Measurements from ENCODE around the gene SNX12.
A peak's percentile ranks its signal among the peaks of the same experiment; 100 is the strongest.
"Not testable (repeated sequence)": the region's sequence is repeated elsewhere in the genome, so short reads cannot be mapped to it uniquely, and the experiment has no call there.

SNX12 gene

DNA sequence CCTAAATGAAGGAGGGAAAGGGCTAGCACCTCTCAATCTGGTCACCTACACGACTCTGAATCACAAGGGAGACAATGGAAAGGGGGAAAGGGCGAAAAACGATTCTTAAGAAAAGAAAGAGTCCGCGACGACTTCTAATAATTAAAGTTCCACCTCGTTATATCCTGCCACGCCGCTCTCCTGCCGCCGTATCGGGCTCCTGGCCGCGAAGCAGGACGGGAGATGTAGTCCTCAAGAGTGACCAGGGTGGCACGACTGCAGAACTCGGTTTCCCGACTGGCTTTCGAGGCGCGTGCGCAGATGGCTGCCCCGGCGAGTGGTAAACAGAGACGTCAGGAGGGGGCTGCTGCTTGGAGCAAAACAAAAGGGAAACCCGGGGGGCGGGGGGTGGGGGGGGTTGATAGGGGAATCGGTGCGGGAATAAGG is 27.4 kb upstream of the SNX12 start, which contains the start of gene FOXO4:
Gene FOXO4, plus strand, starts transcription at position 297 of the 426 bp plus-strand sequence. CDS start 678 bp downstream, outside the sequence.
- peak; percentile 47 for DNase-seq

DNA sequence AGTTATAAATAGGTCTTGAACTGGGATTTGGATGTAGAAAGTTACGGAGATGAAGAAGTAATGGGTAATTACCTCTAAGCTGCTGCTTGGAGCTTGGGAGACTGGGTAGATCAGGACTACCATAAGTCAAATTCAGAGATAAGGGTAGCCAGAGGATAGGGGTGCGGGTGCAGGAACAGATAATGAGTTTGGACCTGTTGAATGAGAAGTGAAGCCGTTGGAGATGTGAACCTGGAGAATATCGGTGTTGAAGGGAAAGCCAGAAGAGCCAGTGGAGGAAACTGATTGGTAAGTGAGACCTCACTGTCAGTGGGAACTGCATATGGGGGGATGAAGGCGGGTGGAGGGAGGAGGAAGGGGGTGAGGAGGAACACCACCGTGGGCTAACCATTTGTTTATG is 26.9 kb upstream of the SNX12 start:
- DNase-seq = no peak

DNA sequence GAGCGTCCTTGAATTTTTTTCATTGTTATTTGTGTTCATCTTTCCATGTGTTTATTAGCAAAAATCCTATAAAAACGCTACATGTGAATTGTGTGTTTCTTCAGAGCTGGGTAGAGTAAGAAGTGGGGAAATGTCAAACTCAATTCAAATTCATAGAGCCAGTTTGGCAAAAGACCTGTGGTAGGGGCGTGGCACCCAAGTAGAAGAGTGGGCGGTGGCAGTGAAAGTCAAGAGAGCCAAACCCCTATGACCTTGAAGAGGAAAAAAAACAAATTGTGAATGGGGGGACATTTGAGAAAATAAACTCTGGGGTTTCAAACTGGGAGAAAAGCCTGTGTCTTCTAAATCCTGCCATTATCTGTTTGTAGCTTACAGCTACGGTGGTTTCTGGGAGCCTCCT is 23.1 kb upstream of the SNX12 start:
- DNase-seq = no peak

DNA sequence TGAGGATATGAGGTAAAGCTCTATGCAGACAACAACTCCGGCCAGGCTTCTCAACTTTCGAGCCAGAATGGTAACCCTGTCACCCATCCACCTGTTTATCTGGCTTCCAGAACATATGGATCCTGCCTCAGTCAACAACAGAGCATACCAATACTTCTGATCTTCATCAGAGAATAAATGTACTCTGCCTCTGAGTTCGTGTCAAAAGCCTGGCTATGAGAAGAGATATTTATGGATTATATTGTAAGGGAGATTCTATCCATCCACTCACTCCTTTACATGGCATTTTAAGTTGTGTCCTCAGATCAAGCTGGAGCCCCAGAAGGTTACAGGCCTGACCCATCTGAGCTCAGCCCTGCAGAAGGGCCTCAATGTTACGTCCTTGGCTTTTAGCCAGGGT is 17.8 kb upstream of the SNX12 start:
- no peak for DNase-seq

DNA sequence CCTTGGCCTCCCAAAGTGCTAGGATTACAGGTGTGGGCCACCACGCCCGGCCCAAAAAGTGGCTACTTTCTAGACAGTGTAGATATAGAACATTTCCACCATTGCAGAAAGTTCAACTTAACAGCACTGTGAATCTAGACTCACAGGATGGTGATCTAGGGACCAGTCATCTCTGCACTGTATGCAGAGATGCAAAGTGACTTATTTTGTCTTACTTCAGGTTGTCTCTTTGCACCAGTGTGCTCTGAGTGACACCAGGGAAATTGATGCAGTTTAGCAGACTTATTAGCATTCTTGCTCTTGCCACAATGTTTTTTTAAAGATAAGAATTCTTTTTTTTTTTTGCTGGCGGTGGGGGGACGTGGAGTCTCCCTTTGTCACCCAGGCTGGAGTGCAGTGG is 14.7 kb upstream of the SNX12 start:
- no peak for DNase-seq

DNA sequence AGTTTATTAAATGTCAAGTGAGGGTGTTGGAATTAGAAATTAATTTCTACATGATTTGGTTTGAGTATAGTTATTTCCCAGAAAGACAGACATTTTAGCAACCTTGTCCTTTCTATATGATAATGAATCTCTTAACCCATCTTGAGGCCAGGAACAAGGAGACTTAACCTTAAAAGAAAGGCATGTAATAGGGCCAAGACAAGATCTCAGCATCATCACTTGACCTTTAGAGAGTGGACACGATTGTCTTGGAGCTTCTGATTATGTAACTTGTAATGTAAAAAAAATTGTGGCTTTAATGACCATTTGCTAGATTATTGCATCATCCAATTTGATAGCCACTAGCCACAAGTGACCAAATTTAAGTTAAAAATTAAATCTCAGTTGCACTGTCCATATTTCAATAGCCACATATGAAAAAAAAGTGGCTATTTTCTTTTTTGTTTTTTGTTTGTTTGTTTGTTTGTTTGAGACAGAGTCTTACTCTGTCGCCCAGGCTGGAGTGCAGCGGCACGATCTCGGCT is 14.1 kb upstream of the SNX12 start:
- no peak for DNase-seq

DNA sequence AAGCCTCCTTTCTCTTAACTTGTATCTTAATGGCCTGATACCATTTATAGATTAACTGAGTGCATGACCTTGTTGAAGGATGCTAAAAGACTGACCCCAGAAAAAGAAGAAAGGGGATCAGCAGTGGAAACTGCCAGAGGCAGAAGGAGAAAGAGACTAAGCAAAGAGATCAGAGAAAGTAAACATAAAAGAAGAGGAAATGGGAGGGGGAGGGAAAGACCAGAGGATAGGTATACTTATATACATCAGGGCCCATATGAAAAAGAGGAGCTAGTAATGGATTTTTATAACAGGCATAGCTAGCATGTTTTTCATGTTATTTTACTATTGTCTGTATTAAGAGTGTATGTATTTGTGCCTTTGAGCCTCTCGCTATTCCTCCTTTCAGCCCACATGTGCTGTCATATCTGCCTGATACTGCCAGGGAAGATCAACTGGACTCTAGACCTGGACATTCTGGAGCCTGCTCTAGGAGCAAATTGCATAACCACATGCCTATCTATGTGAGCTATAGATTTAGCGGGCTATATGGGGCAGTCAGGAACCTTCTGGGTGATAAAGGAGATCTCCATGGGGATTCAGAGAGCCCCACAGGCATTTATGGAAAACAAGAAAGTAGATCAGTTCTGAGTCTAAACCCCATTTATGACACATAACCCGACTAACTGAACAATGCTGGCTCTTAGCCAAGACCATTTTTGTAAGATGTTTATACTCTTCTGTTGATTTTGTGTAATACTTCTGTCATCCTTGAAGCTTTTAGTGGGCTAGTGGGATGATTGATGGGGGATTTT is 13.4 kb upstream of the SNX12 start:
- DNase-seq = no peak

DNA sequence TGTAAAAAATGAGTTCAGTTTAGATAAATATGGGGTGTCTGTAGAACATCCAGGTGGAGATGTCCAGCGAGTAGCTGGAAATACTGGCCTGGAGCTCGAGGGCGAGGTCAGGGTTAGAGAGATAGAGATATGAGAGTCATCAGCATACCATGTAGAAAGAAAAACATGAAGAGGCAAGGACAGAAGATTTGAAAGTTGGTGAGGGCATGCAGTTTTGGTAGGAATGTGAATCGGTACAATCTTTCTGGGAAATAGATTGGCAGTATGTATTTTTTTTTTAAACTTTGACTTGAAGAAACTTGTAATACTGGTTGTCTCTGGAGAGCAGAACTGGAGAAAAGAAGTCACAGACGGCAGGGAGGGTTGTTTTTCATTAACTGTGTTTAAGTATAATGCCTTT is 2.4 kb upstream of the SNX12 start:
- no peak for DNase-seq

DNA sequence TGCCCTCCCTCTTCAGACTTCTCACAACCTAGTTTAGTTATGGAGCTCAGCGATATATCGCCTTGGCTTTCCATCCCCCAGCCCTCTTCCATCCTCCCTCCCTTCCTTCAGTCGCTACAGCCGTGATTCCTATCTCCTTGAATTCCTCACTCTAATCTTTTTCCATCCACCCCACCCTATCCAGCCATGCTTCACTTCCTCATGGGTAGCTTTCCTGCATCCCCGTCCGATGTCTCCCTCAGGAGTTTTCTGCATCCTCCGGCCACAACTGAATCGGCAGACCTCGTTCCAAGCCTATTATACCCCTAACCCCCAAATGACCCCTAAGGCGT is 456 bp downstream of the SNX12 start:
- DNase-seq = no peak

DNA sequence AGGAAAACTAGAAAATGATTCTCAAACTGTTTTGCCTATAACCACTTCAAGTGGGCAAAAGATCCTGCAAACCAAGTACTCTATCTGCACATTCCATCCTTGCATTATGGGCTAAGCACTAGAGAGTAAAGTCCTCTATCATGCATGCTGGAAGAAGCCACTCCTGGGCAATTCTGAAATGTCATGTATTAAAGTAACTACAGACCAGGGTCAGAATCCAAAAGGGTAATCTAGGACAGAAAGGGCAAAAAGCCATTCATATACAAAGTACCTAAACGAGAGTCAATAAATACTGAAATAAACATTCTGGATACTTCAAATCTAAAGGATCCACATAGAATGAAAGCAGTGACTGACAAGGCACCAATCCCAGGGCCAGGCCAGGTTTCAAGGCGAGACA is 1.0 kb downstream of the SNX12 start:
- no peak for DNase-seq

DNA sequence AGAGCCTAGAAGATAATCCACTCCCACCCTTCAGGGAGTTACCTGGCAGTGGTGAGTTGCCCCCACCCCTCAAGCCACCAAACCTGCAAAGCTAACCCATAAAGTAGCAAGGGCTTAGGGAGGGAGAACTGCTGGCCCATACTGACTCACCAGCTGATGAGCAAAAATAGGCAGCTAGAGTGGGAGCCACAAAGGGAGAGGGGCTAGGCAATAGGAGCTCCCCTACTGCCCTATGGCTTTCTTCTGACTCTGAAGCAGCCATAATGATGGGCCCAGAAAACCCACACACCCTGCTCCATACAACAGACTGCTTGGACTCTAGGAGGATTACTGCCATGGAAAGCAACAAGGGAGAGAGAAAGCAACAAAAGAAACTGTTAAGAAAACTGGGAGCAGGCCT is 8.0 kb downstream of the SNX12 start:
- DNase-seq = no peak

DNA sequence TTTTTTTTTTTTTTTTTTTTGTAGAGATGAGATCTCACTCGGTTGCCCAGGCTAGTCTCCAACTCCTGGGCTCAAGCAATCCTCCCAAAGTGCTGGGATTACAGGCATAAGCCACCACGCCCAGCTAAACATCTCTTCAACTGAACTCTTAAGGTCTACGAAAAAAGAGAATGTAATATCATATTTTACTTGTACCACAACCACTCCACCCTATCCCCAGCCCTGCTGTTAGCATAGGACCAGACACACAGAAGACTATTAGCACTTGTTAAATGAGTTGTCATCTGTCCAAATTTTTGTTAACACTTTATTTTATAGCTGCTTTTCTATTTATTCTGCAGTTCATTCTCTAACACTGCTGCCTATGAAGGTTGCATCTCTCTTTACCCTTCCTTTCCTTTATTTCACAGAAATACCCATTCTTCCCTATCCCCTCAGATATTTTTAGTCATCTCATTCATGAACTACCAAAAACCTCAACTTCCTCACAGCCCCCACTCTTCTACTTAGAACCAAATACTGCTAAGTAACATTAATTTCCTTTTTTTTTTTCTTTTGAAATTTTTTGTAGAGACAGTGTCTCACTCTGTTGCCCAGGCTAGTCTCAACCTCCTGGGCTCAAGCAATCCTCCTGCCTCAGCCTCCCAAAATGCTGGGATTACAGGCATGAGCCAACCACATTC is 10.1 kb downstream of the SNX12 start:
- no peak for DNase-seq

DNA sequence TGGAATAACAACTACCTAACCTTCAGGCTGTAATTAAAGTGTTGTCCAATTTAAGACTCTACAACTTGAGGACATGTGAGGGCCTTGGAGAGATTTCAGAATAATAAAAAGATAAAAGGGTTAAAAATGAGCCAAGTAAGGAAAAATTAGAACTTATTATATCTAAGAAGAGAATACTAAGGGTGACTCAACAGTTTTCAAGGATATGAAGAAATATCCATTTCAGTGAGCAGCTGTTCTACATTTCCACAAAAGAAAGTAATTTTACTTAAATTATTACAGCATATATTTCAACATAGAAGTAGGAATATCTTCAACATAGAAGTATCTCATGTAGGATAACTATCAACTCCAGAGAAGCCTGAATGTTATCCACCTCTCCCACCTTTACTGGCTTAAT is 11.3 kb downstream of the SNX12 start:
- no peak for DNase-seq

DNA sequence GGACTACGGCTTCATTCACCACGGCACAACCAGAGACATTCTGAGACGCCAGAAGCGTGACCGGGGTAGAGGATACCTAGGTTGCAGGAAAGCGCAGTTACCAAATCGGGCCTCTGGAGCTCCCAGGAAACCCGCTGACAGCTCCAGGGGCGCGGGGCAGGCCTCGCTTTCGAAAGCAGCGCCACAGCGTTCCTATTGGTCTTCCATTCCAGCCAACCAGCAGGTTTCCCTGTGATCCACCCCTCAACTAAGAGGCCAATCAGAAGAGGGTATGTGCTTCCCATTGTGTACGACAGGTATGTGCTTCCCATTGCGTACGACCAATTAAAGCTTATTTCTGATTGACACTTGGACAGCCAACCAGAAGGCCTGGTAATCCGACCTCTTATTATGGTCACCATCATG is 14.9 kb downstream of the SNX12 start:
- no peak for DNase-seq

DNA sequence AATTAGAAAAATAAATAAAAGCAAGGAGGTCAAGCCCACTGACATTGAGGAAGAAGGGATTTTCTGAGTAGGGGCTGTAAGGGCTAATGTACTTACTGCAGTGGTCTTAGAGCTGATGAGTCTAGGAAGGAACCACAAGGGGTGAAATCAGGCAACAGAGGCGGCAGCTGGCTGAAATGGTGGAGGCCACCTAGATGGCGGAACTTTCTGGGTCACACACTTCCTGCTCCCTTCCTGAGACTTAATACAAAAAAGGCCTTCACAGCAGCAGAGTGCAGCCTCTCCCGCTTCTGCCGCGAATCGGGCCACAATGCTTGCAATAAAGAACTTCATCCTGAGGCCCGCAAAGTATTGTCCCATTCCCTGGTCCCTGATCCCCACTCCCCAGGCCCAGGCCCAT is 15.4 kb downstream of the SNX12 start:
- no peak for DNase-seq

DNA sequence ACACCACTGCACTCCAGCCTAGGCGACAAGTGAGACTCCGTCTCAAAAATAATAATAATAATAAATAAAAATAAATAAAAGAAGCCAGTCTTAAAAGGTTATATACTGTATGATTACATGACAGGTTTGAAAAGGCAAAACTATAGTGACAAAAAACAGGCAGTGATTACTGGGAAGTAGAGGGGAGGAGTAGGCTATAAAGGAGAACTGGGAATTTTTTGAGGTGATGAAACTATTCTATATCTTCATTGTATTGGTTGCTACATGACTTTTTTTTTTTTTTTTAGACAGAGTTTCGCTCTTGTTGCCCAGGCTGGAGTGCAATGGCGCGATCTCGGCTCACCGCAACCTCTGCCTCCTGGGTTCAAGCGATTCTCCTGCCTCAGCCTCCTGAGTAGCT is 20.2 kb downstream of the SNX12 start:
- DNase-seq = not testable (repeated sequence)

DNA sequence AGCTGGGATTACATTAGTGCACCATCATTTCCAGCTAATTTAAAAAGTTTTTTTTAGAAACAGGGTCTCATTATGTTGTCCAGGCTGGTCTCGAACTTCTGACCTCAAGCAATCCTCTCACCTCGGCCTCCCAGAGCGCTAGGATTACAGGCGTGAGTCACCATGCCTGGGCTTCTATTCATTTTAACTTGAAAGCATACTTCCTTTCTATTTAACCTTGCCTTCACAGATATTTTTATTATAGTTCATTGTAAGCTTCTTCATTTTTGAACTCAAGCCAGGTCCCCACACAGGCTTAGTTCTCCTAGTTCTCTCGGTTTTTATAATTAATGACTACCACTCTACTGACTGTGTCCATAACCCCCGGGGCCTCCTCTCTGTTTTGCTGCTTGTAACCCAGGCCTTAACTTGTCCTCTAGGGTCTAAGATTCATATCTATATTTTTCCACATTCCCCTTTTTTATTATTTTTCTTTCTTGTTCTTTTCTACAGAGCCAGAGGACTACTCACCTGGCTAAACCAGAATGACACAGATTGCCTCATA is 50.7 kb downstream of the SNX12 start:
- DNase-seq = no peak
